H9 (cell line): ENCODE data around the gene PCDHB4. TPM values are rescaled to one million over a fixed set of nuclear protein-coding genes. Genes with fewer than 3 reads are reported as not detected.
"Not testable (repeated sequence)": the region's sequence is repeated elsewhere in the genome, so short reads cannot be mapped to it uniquely, and the experiment has no call there.

Experiments used
- DNase-seq: peaks from one replicate; pipeline ENCODE4 v3.0.0-alpha.2; 2017
- H2AFZ ChIP-seq: one replicate; pipeline ENCODE4 v1.6.1; 2013; ENCODE audit warnings: mild to moderate bottlenecking, low read length, control low read depth, moderate library complexity
- H2AK5ac ChIP-seq: 2 replicates; pipeline ENCODE4 v1.6.1; 2013; ENCODE audit warnings: low read length, control low read depth, mixed read lengths; ENCODE audit not compliant: insufficient read length
- H2BK120ac ChIP-seq: one replicate; pipeline ENCODE4 v1.6.1; 2013; ENCODE audit warnings: low read depth, mild to moderate bottlenecking, low read length, control low read depth, inconsistent platforms; ENCODE audit not compliant: poor library complexity, severe bottlenecking
- H2BK12ac ChIP-seq: 2 replicates; pipeline ENCODE4 v1.6.1; 2013; ENCODE audit warnings: low read length, control low read depth, mixed read lengths, low read depth; ENCODE audit not compliant: insufficient read length
- H2BK15ac ChIP-seq: 2 replicates; pipeline ENCODE4 v1.6.1; 2013; ENCODE audit warnings: low read depth, low read length, control low read depth
- H2BK20ac ChIP-seq: one replicate; pipeline ENCODE4 v1.6.1; 2013; ENCODE audit warnings: low read depth, mild to moderate bottlenecking, low read length, control low read depth, inconsistent platforms; ENCODE audit not compliant: poor library complexity, severe bottlenecking
- H2BK5ac ChIP-seq: 2 replicates; pipeline ENCODE4 v1.6.1; 2013; ENCODE audit warnings: low read length, control low read depth, mixed read lengths; ENCODE audit not compliant: insufficient read length
- H3K14ac ChIP-seq: 2 replicates; pipeline ENCODE4 v1.6.1; 2013; ENCODE audit warnings: low read length, control low read depth; ENCODE audit not compliant: insufficient read depth
- H3K18ac ChIP-seq: 2 replicates; pipeline ENCODE4 v1.6.1; 2013; ENCODE audit warnings: low read depth, mild to moderate bottlenecking, mixed read lengths, low read length, control low read depth; ENCODE audit not compliant: insufficient read length
- H3K23ac ChIP-seq: 2 replicates; pipeline ENCODE4 v1.6.1; 2013; ENCODE audit warnings: low read length, control low read depth, mixed read lengths, low read depth; ENCODE audit not compliant: insufficient read length
- H3K23me2 ChIP-seq: 2 replicates; pipeline ENCODE4 v1.6.1; 2013; ENCODE audit warnings: low read depth, mild to moderate bottlenecking, mixed read lengths, low read length, control low read depth; ENCODE audit not compliant: insufficient read length, poor library complexity, severe bottlenecking
- H3K27ac ChIP-seq: 2 replicates; pipeline ENCODE4 v1.5.1; 2013; ENCODE audit warnings: low read length, control low read depth, mixed read lengths, low read depth; ENCODE audit not compliant: insufficient read length
- H3K27me3 ChIP-seq: 2 replicates; pipeline ENCODE4 v1.6.1; 2013; ENCODE audit warnings: low read length, control low read depth, inconsistent platforms; ENCODE audit not compliant: insufficient read depth
- H3K4ac ChIP-seq: 2 replicates; pipeline ENCODE4 v1.6.1; 2013; ENCODE audit warnings: low read depth, mild to moderate bottlenecking, control low read depth, inconsistent platforms, low read length, moderate library complexity
- H3K4me1 ChIP-seq: 2 replicates; pipeline ENCODE4 v1.6.1; 2013; ENCODE audit warnings: low read length, control low read depth, inconsistent platforms; ENCODE audit not compliant: insufficient read depth
- H3K4me2 ChIP-seq: 2 replicates; pipeline ENCODE4 v1.6.1; 2013; ENCODE audit warnings: low read length, control low read depth, mixed read lengths; ENCODE audit not compliant: insufficient read length, insufficient read depth
- H3K56ac ChIP-seq: 2 replicates; pipeline ENCODE4 v1.6.1; 2013; ENCODE audit warnings: low read depth, mild to moderate bottlenecking, mixed read lengths, low read length, control low read depth; ENCODE audit not compliant: insufficient read length
- H3K79me1 ChIP-seq: 2 replicates; pipeline ENCODE4 v1.6.1; 2013; ENCODE audit warnings: low read depth, mild to moderate bottlenecking, moderate library complexity, low read length, control low read depth, inconsistent platforms; ENCODE audit not compliant: insufficient read depth, poor library complexity, severe bottlenecking
- H3K79me2 ChIP-seq: 2 replicates; pipeline ENCODE4 v1.6.1; 2013; ENCODE audit warnings: low read length, control low read depth, inconsistent platforms; ENCODE audit not compliant: insufficient read depth
- H3K9ac ChIP-seq: 2 replicates; pipeline ENCODE4 v1.6.1; 2013; ENCODE audit warnings: low read length, control low read depth, mixed read lengths; ENCODE audit not compliant: insufficient read length; ENCODE audit errors: extremely low read depth
- H3K9me3 ChIP-seq: one replicate; pipeline ENCODE4 v1.6.1; 2013; ENCODE audit warnings: low read depth, low read length, inconsistent platforms; ENCODE audit not compliant: control insufficient read depth
- H3T11ph ChIP-seq: one replicate; pipeline ENCODE4 v1.6.1; 2013; ENCODE audit warnings: mild to moderate bottlenecking, low read length, control low read depth, inconsistent platforms
- H4K20me1 ChIP-seq: one replicate; pipeline ENCODE4 v1.6.1; 2013; ENCODE audit not compliant: control insufficient read depth, insufficient read length, insufficient read depth
- H4K5ac ChIP-seq: 2 replicates; pipeline ENCODE4 v1.6.1; 2013; ENCODE audit warnings: low read depth, mild to moderate bottlenecking, mixed read lengths, low read length, control low read depth; ENCODE audit not compliant: insufficient read length
- H4K8ac ChIP-seq: replicated peaks from 2 replicates; pipeline ENCODE4 v1.6.1; 2013; ENCODE audit warnings: low read length, control low read depth, mixed read lengths, low read depth; ENCODE audit not compliant: insufficient read length
- H4K91ac ChIP-seq: 2 replicates; pipeline ENCODE4 v1.6.1; 2013; ENCODE audit warnings: low read depth, mild to moderate bottlenecking, moderate library complexity, mixed read lengths, low read length, control low read depth; ENCODE audit not compliant: insufficient read length
- H3K27ac Mint-ChIP-seq, 3 experiments: 2 replicates in 2 of 3; 3 replicates in 1 of 3; pipeline ENCODE4 v1.8.0; 2020 to 2021; ENCODE audit warnings: mixed read lengths in 3 of 3, mild to moderate bottlenecking in 1 of 3, moderate library complexity in 1 of 3
- H3K27me3 Mint-ChIP-seq: 2 replicates; pipeline ENCODE4 v1.8.0; 2021; ENCODE audit warnings: low read depth, mild to moderate bottlenecking, moderate library complexity, mixed read lengths
- H3K36me3 Mint-ChIP-seq, 3 experiments: 2 replicates in 2 of 3; 3 replicates in 1 of 3; pipeline ENCODE4 v1.8.0; 2020 to 2021; ENCODE audit warnings: low read depth in 3 of 3, mixed read lengths in 3 of 3; ENCODE audit not compliant: insufficient read depth in 1 of 3
- H3K4me1 Mint-ChIP-seq, 2 experiments: 2 replicates each; pipeline ENCODE4 v1.8.0; 2020; ENCODE audit warnings: mixed read lengths in 2 of 2
- H3K4me3 Mint-ChIP-seq, 2 experiments: 2 replicates in 1 of 2; 3 replicates in 1 of 2; pipeline ENCODE4 v1.8.0; 2020 to 2021; ENCODE audit warnings: mild to moderate bottlenecking in 2 of 2, mixed read lengths in 2 of 2, moderate library complexity in 1 of 2
- H3K9me3 Mint-ChIP-seq, 2 experiments: 2 replicates in 1 of 2; 3 replicates in 1 of 2; pipeline ENCODE4 v1.8.0; 2020; ENCODE audit warnings: mild to moderate bottlenecking in 2 of 2, mixed read lengths in 2 of 2, moderate library complexity in 1 of 2
- WGBS: extraction: QIAGEN DNeasy Blood & Tissue Kit; methylation state at CpG from one replicate; pipeline ENCODE4 v1.1.7; 2013; ENCODE audit warnings: missing lambda C conversion rate, low lambda C conversion rate, mixed read lengths; ENCODE audit not compliant: insufficient read length; ENCODE audit errors: extremely low coverage; 5-methylcytosine and 5-hydroxymethylcytosine counted together
- total RNA-seq: library from RNA; stranded (reverse); gene quantifications from 2 replicates; pipeline ENCODE4 v1.2.1, GENCODE V29; 2021
- TF ChIP-seq, protein P1 (sequence below): fragments of 200-600 bp; sonication (generic); conservative IDR thresholded peaks from 3 replicates; pipeline ENCODE4 v1.8.0; 2021; ENCODE audit warnings: antibody characterized with exemption, mild to moderate bottlenecking

PCDHB4 gene
- total RNA-seq, 1 experiment from 2014 or later = 1.6 TPM

DNA sequence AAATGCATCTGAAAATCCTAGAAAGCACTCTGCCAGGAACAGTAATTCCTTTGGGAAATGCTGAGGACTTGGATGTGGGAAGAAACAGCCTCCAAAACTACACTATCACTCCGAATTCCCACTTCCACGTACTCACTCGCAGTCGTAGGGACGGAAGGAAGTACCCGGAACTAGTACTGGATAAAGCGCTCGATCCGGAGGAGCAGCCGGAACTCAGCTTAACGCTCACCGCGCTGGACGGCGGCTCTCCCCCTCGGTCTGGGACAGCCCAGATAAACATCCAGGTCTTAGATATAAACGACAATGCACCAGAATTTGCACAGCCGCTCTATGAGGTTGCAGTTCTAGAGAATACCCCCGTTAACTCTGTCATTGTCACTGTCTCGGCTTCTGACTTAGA is 20.6 kb upstream of the PCDHB4 start:
- Histone ChIP-seq H3K27ac (no peak overlapping the region), H2AFZ (no peak overlapping the region), H2BK5ac (no peak overlapping the region), H2BK20ac (no peak overlapping the region), H3K9ac (no peak overlapping the region), H3K14ac (no peak overlapping the region), H3K79me1 (peaks cover 3% of the 10 kb centered on the region), H3K27me3 (no peaks in the 10 kb centered on the region), H3K23me2 (no peaks in the 10 kb centered on the region), H2BK15ac (no peak overlapping the region), H3K4me1 (no peaks in the 10 kb centered on the region), H3K4ac (no peak overlapping the region), H4K91ac (no peak overlapping the region), H3K23ac (no peak overlapping the region), H3K18ac (no peak overlapping the region), H3K4me2 (no peak overlapping the region), H3K56ac (no peak overlapping the region), H2BK12ac (no peak overlapping the region), H3K79me2 (no peaks in the 10 kb centered on the region), H2BK120ac (no peak overlapping the region), H4K5ac (no peak overlapping the region), H2AK5ac (no peak overlapping the region), H4K20me1 (no peaks in the 10 kb centered on the region), H3T11ph (no peak overlapping the region), H3K9me3 (peaks cover under 1% of the 10 kb centered on the region), H4K8ac (no peak overlapping the region)
- H3K27ac Mint-ChIP-seq = no peak overlapping the region
- peaks cover 36 to 49% of the 10 kb centered on the region in 2 experiments for H3K9me3 Mint-ChIP-seq
- H3K36me3 Mint-ChIP-seq = peaks cover 30 to 71% (median 52%) of the 10 kb centered on the region in 3 experiments
- WGBS = no CpG with 5 or more reads among the region's 20 CpGs
- H3K27me3 Mint-ChIP-seq = no peaks in the 10 kb centered on the region
- TF ChIP-seq, protein P1, sequence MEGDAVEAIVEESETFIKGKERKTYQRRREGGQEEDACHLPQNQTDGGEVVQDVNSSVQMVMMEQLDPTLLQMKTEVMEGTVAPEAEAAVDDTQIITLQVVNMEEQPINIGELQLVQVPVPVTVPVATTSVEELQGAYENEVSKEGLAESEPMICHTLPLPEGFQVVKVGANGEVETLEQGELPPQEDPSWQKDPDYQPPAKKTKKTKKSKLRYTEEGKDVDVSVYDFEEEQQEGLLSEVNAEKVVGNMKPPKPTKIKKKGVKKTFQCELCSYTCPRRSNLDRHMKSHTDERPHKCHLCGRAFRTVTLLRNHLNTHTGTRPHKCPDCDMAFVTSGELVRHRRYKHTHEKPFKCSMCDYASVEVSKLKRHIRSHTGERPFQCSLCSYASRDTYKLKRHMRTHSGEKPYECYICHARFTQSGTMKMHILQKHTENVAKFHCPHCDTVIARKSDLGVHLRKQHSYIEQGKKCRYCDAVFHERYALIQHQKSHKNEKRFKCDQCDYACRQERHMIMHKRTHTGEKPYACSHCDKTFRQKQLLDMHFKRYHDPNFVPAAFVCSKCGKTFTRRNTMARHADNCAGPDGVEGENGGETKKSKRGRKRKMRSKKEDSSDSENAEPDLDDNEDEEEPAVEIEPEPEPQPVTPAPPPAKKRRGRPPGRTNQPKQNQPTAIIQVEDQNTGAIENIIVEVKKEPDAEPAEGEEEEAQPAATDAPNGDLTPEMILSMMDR = no peak
- peak overlapping the region in 1 of 2 experiments; percentile 63; a peak in 2 of 5 replicates for H3K4me3 Mint-ChIP-seq
- no peak for DNase-seq
- peaks cover 2 to 7% of the 10 kb centered on the region in 2 experiments; a peak in 3 of 4 replicates for H3K4me1 Mint-ChIP-seq

DNA sequence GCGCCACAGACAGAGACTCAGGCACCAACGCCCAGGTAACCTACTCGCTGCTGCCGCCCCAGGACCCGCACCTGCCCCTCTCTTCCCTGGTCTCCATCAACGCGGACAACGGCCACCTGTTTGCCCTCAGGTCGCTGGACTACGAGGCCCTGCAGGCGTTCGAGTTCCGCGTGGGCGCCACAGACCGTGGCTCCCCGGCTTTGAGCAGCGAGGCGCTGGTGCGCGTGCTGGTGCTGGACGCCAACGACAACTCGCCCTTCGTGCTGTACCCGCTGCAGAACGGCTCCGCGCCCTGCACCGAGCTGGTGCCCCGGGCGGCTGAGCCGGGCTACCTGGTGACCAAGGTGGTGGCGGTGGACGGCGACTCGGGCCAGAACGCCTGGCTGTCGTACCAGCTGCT is 19.5 kb upstream of the PCDHB4 start:
- H2BK20ac ChIP-seq, H3K9me3 ChIP-seq, H3K56ac ChIP-seq, H3K79me1 ChIP-seq, H4K20me1 ChIP-seq, H2AFZ ChIP-seq, H2BK12ac ChIP-seq, H4K8ac ChIP-seq, H3K27ac ChIP-seq, H3K27ac Mint-ChIP-seq, H2AK5ac ChIP-seq, DNase-seq, H2BK15ac ChIP-seq, H3K23me2 ChIP-seq, H3K27me3 Mint-ChIP-seq, H4K5ac ChIP-seq, H3K23ac ChIP-seq, H3K14ac ChIP-seq, H3K9ac ChIP-seq, H3T11ph ChIP-seq, H2BK120ac ChIP-seq, H4K91ac ChIP-seq, H3K27me3 ChIP-seq, H3K79me2 ChIP-seq, H3K4me3 Mint-ChIP-seq, H3K4me2 ChIP-seq, H3K4ac ChIP-seq, H3K4me1 ChIP-seq, H3K4me1 Mint-ChIP-seq, H2BK5ac ChIP-seq, H3K18ac ChIP-seq: not testable (repeated sequence)
- WGBS = no CpG with 5 or more reads among the region's 39 CpGs
- Mint-ChIP-seq H3K9me3 (peaks cover 34 to 48% of the 10 kb centered on the region in 2 experiments), H3K36me3 (peaks cover 27 to 67% (median 51%) of the 10 kb centered on the region in 3 experiments)
